ENCODE data around the gene PRDM16.

PRDM16 gene

GRCh38 chr1:3111348-3112021 lies 42.5 kb downstream of the PRDM16 start:
- no peak for DNase-seq

GRCh38 chr1:3112526-3112925 lies 43.5 kb downstream of the PRDM16 start:
- no peak for DNase-seq

- no peak for DNase-seq
Measured at GRCh38 chr1:3113047-3113740, 44.2 kb downstream of the PRDM16 start.

- no peak for DNase-seq
Measured at GRCh38 chr1:3113741-3114056, 44.7 kb downstream of the PRDM16 start.

- no peak for DNase-seq
Measured at GRCh38 chr1:3114131-3114744, 45.2 kb downstream of the PRDM16 start.

- DNase-seq = no peak
Measured at GRCh38 chr1:3114846-3115245, 45.8 kb downstream of the PRDM16 start.

GRCh38 chr1:3115275-3116149 lies 46.5 kb downstream of the PRDM16 start:
- no peak for DNase-seq

- DNase-seq = no peak
Measured at GRCh38 chr1:3116150-3116510, 47.1 kb downstream of the PRDM16 start.

- no peak for DNase-seq
Measured at GRCh38 chr1:3116560-3116959, 47.6 kb downstream of the PRDM16 start.

- DNase-seq = no peak
Measured at GRCh38 chr1:3117879-3118278, 48.9 kb downstream of the PRDM16 start.

- DNase-seq = no peak
Measured at GRCh38 chr1:3119061-3119460, 50.1 kb downstream of the PRDM16 start.

GRCh38 chr1:3119725-3120124 lies 50.7 kb downstream of the PRDM16 start:
- no peak for DNase-seq

GRCh38 chr1:3120140-3120539 lies 51.1 kb downstream of the PRDM16 start:
- DNase-seq = no peak

GRCh38 chr1:3120994-3121393 lies 52.0 kb downstream of the PRDM16 start:
- DNase-seq = no peak

GRCh38 chr1:3121401-3122210 lies 52.6 kb downstream of the PRDM16 start:
- no peak for DNase-seq

- DNase-seq = no peak
Measured at GRCh38 chr1:3122311-3122710, 53.3 kb downstream of the PRDM16 start.

- no peak for DNase-seq
Measured at GRCh38 chr1:3124246-3124645, 55.2 kb downstream of the PRDM16 start.

GRCh38 chr1:3125078-3125477 lies 56.1 kb downstream of the PRDM16 start:
- no peak for DNase-seq

- DNase-seq = no peak
Measured at GRCh38 chr1:3125546-3126368, 56.8 kb downstream of the PRDM16 start.

- DNase-seq = no peak
Measured at GRCh38 chr1:3126756-3127678, 58.0 kb downstream of the PRDM16 start.

GRCh38 chr1:3127738-3128137 lies 58.7 kb downstream of the PRDM16 start:
- no peak for DNase-seq

All from inflammatory macrophage treated with lipopolysaccharide for 4 hours (primary cell).